ENCODE measurements around the gene IL23R.
A peak's percentile ranks its signal among the peaks of the same experiment; 100 is the strongest.

The IL23R gene

DNA sequence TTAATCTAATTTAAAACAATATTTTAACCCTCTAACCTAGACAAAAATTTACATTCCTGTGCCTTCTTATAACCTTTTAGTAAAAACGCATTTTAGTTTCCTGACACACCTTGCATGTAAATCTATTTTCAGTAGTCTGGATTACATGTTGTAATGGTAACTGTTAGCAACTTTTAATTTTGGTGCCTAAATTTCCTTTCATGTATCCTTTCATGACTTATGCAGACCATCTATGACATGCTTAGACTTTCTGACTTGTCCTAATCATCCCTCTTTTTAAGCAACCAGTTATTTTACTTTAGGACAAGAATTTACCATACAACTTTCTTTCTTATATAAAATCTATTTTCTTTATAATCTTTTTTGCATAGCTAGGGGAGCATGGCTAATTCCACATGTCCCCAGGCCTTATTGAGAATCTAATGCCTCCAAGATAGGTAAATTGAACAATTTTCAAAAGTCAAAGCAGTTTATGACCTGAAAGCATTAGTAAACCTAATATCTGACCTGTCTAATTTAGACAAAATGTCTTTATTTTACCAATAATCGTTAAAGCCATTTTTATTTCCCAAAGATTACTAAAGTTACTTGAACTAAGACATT lies 83.9 kb downstream of the IL23R start:
- no peak for DNase-seq

DNA sequence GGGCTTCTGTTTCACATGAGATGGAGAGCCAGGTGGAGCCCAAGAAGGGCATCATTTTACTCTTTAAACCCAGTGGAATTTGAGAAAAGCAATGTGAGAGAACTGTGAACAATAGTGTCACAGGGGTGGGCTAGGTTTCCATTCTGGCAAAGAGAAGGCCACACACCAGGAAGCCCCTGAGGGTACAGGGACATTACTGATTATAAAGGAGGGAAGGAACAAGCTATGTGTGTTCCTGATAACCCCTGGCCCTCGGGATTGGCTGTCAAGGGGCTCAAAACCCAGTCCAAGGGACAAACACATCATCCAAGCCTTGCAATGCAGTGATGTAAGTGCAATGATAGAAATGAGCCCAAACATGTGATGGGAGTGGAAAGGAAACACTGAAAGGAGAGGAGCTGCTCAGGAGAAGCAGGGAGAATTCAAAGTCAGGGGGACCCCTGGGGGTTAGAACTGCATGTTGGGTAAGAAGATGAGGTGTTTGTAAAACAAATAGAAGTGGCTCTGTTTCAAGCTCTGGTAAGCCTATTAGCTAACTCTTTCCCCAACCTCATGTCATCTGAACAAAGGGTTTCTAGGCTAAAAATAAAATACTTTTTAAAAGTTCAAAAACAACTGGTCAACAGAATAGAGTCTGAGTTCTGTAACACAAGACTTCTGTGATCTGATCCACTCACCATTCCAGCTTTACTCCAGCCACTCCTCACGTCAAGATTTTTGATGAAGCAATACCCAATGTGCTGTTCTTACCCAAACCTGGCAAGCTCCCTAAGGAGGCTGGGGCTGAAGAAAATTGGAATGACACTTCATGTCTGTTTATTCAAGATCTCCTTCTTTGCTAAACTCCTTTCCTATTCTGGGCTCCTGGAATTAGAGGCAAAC lies 90.3 kb downstream of the IL23R start:
- DNase-seq: no peak

DNA sequence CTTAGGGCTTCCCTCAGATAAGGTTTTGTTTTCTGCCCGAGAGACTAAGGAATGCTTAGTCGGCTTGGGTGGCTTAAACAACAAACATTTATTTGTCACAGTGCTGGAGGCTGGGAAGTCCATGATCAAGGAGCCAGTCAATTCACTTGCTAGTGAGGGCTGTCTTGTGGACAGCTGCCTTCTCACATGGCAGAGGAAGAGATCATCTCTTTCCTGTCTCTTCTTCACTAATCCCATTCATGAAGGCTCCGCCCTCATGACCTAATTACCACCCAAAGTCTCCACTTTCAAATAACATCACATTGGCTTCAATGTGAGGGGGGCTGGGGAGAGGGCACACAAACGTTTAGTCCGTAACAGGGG lies 90.9 kb downstream of the IL23R start:
- no peak for DNase-seq

DNA sequence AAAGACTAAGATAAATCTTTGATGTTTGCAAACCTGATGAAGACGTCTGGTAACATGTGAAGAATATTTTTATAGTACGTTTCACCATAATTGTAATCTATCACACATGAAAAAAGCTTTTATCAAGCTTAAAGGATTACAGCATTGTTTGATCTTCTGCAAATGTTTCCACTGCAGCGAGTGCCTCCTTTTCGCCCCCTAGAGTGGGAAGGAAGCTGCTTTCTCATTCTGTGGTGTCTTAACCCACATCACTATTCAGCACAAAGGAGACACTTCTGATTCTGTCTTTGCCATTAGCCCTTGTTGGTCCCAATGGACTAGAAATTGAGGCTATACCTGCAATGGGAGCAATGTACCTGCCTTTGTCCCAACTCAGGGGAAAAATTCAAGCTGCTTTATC lies 95.4 kb downstream of the IL23R start:
- no peak for DNase-seq

DNA sequence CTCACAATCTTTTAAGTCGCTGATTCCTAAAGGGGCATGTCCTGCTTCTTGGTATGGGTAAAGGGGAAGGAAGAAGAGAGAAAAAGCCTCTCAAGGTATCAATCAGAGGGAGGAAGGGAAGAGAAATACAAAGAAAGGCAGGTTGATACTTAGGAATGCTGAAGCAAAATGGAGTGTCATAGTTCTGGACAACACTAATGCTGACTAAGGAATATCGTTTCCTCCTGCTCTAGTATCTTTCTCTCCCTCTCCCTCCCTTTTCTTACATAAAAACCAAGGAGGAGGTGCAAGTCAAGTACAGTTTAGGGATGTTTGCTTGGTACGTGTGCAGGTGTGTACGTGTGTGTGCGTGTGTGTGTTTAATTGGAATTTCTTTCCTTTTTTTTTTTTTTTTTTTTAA lies 96.5 kb downstream of the IL23R start:
- no peak for DNase-seq

DNA sequence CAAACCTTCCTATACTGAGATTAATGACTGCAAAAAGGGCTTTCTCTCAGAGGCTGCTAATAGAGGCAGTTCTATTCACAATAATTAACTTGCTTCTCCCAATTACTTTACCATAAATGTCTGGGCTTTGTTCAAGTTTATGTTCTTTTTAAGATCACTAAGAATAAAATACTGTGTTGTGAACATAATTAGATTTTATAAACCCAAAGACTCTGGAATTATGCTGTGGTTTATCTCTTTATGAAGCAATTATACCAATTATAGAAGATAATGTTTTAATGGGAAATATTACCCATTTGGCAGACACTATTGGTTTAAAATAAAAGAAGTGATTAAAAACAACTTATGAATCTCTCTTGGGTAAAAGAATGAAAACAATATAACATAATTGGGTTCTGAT lies 97.9 kb downstream of the IL23R start:
- no peak for DNase-seq

DNA sequence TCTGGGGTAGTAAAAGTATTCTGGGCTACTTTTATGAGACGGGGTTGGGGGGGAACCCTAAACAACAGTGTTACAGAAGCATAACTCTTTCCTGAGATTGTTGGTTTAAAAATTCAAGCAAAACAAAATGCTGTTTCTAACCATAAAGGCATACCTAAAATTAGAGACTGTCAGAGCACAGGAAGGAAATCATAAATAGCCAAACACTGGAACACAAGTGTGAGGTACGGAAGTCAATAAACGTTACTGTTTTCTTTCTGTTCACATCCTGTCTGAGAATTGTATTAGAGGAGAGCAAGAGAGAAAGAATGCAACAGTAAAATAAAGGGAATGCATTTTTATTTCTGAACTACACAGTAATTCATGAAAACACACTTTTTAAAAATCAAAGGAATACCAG lies 98.6 kb downstream of the IL23R start:
- no peak for DNase-seq

DNA sequence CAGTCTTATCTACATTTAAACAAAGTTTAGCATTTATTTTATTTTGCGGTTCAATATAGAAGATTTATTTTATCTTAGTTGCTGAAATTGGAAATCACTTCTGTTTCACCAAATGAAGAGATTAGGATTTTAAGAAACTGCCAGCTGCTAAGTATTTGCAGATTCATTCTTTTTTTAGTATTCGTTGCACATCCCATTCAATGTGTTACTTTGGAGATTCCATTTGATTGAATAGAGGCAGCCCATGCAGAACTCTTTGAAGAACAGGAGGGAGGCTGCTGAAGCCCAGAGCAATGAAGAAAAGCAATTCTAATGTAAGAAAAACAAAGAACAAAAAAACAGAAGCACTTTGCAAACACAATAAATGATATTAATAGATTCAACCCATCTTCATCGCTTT lies 102.8 kb downstream of the IL23R start:
- no peak for DNase-seq

DNA sequence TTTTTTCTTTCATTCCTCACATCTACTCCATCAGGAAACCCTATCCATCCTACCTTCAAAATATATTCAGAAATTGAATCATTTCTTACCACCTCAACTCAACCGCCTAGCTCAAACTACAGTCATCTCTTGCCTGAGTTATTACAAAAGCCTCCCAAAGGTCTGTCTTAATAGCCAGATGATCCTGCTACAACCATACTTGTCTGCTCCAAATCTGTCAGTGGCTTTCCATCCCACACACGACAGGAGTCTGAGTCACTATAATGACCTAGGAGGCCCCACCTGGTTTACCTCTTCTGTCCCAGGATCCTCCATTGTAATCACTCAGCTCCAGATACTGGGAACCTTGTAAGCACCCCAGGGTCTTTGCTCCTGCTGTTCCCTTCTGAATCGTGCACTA lies 104.3 kb downstream of the IL23R start:
- no peak for DNase-seq

DNA sequence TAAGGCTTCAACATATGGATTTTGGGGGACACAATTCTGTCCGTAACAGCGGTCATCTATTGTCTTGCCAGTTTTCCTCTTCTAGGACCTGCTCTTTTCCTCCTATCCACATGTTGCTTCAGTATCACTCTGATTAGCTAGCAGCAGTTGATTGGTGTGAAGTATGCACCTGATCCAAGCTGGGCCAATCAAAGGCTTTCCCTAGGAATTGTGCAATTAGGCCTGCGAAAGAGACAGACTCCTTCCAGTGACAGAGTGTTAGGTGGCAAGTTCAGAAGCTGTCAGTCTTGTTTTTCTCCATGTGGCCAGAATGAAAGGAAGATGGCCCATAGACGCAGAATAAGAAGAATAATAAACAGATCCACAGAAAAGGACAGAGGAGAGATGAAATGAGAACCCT lies 107.3 kb downstream of the IL23R start:
- DNase-seq: no peak

DNA sequence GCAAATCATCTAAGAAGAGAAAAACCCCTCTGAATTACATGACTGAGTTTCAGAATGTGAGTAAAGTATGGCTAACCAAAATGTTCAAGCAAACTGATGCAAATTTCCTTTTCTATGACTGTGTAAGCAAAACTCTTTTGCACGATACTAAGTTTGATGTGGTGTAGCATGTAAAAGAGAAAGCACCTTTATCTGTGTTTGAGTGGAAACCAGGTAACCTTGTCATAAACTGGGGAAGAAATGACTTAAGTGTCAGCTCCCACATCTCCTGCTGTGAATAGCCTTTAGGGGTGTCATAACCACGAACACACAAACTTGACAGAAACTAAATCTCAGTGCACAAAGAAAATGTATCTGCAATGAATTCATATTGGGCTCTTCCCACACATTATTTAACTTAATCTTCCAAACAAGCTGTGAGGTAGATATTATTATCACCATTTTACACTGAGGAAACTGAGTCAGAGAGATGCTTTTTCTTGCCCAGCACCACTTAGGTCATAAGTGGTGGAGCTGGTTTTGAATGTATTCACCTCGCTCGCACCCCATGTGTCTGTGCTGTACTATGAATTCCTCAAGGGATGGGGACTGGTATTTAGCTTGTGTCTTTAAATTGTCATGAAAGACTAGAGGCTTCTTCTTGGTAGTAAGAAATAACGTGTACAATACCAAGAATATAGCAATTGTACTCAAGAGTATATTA lies 108.5 kb downstream of the IL23R start:
- no peak for DNase-seq

DNA sequence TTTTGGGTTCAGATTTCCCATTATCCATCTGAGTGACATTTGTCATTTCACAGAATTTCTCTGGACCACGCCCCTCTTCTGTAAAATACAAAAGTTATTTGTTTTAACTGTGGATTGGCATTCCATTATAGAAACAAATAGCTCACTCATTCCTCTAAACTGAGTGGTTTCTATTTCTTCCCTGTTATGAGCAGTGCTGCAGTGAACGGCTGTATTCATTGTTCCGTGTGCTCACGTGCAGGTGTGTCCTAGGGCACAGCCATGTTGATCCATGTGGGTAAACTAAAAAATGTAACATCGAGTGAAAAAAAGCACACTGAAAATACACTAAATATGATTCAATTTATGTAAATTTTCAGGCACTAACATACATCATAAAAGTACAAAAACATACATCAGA lies 114.4 kb downstream of the IL23R start:
- no peak for DNase-seq

DNA sequence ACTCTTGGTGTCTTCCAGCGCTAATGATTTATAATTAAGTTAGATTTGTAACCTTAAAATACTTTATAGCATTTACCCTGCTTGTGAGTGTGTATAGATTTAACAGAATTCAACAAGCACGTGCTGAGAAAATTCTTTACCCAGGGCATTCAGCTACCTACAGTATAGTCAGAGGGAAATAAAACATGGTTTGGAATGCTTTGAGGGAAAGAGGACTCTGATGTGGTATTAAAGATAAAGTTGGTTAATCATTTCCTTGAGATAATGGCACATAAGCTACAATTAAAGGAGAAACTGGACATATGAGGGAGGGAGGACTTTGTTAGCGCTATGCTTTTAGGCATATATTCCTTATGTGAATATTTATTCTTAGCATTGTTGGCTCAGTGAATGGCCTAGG lies 115.0 kb downstream of the IL23R start:
- no peak for DNase-seq

DNA sequence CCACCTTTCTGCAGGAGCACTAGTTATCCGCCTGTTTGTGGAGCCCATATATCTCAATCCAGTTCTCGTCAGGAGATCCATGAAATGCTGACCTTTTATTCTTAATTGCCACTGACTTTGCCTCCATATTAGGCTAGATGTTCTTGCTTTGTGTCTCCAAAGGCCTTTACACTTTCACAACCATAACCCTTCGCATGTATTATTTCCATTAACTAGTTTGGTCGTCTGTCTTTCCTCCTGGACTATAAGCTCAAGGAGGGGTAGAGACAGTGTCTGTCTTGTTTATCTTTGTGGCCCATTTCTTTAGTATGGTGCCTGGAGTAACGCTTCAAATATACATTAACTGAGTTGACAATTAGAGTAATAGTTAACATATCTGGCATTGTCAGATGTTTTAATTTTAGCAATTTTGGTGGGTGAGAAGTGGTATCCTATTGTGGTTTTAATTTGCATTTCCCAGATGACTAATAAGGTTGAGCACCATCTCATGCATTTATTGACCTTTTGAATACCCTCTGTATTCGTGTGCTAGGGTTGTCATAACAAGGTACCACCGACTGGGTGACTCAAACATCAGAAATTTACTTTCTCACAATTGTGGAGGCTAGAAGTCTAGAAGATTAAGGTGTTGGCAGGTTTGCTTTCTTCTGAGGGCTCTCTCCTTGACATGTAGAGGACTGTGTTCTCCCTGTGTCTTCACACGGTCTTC lies 119.7 kb downstream of the IL23R start:
- no peak for DNase-seq

DNA sequence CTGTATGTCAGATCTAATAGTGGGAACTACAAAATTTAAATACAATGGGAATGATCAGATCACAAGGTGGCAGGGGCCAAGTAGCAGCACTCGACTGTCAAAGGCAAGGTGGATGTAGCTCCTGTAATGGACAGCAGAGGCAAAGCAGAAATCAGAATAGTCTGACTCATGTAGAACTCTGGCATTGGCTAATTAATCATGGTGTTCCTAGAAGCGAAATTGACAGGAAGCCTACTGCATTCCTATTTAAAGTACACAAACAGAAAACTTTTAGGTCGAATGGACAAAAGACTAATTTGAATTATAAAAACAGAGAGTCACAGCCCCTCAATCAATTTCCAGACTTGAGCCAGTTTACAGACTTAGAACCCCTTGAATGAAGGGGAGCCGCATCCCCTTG lies 124.0 kb downstream of the IL23R start:
- DNase-seq: no peak

DNA sequence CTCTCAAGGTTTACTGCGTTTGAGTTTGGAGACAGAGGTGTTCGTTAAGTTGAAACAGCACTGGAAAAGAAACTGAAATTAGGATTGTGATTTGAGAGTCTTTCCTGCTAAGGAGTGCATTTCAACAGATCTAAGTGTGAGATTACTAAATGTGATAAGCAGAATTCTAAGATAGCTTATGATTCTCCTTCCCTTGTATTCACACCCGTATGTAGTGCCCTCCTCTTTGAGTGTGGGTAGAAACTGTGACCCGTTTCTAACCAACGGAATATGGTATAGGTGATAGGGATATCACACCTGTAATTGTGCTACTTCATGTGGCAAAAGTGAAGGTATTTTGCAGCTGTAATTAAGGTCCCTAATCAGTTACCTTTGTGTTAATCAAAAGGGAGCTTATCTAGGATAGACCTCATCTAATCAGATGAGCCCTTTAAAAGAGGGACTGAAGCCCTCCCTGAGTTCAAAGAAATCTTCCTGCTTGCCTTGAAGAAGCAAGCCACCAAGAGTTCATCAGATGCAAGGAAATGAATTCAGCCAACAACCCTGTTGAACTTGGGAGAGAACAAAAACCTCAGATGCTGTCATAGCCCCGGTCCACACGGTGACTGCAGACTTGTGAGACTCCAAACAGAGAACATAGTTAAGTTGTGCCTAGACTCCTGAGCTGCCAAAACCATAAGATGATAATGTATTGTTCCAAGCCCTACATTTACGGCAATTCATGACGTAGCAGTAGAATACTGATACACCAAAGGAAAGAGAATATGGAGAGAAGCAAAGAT lies 128.8 kb downstream of the IL23R start:
- DNase-seq: no peak

DNA sequence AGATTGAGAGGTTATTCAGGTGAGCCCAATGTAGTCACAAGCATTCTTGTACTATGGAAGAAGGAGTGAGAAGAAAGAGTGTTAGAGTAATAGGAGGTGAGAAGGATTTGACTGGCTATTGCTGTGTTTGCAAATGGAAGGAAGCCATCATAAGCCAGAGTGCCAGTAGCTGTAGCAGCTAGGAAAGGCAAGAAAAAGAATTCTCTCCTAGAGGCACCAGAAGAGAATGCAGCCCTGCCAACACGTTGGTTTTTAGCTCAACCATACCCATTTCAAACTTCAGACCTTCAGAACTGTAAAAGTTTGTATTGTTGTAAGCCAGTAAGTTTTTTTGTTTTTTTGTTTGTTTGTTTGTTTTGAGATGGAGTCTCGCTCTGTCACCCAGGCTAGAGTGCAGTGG lies 132.5 kb downstream of the IL23R start:
- DNase-seq: no peak

DNA sequence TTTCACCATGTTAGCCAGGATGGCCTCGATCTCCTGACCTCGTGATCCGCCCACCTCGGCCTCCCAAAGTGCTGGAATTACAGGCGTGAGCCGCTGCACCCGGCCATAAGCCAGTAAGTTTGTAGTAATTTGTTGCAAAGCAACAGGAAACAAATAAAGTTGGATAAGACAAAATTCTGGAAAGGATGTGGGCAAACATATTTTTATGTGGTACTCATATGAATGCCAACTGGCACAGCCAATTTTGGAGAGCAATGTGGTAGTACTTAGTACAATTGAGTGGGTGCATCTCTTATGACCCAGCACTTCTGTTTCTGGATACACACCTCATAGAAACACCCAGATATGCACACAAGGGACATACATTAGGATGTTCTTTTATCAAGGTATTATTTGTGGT lies 133.0 kb downstream of the IL23R start:
- DNase-seq: no peak

DNA sequence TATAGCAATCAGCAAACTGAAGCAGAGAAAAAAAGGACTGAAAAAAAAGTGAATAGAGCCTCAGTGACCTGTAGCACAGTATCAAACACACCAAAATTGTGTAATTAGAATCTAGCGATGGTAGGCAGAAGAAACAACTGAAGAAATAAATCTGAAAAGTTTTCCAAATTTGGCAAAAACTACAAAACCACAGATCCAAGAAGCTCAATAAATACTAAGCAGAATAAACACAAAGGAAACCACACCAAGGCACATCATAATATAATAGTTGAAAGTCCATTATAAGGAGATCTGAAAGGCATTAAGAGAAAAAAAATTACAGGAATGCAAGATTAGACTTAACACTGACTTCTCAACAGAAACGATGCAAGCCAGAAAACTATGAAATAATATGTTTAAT lies 134.3 kb downstream of the IL23R start:
- DNase-seq: peak; percentile 22

DNA sequence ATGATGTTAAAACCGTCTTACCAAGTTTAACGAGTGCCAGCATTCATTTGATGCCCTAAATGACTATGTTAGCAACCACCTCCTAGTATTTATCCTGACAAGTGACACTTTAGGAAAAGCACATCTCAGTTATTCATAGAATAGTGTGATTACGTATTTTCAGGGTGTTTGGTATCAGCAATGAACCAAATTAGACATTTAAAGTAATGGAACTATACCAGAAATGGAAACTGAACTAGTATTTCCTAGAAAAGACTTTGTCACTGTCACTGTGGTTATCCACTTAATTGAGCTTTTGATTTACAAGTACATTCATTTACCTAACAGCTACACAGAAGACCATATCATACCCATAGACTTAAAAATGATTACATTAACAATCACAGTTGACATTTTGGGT lies 137.8 kb downstream of the IL23R start:
- DNase-seq: no peak

DNA sequence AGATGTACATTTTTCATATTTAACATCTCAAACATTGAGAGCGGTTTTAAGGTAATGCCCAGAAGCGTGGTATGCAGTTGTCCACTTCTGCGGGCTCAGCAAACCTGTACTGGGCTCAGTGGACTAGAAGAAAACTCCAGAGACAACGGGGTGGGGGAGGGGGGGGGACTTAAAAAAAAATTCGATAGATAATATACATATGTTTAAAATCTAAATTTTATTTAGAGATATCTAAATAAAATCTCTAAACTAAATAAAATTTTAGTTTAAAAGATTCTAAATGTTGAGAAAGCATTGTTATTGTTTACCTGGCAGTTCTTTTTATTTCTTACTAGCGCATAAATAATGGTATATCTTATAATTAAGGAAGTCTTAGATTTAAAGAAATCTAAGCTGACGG lies 140.3 kb downstream of the IL23R start:
- no peak for DNase-seq

DNA sequence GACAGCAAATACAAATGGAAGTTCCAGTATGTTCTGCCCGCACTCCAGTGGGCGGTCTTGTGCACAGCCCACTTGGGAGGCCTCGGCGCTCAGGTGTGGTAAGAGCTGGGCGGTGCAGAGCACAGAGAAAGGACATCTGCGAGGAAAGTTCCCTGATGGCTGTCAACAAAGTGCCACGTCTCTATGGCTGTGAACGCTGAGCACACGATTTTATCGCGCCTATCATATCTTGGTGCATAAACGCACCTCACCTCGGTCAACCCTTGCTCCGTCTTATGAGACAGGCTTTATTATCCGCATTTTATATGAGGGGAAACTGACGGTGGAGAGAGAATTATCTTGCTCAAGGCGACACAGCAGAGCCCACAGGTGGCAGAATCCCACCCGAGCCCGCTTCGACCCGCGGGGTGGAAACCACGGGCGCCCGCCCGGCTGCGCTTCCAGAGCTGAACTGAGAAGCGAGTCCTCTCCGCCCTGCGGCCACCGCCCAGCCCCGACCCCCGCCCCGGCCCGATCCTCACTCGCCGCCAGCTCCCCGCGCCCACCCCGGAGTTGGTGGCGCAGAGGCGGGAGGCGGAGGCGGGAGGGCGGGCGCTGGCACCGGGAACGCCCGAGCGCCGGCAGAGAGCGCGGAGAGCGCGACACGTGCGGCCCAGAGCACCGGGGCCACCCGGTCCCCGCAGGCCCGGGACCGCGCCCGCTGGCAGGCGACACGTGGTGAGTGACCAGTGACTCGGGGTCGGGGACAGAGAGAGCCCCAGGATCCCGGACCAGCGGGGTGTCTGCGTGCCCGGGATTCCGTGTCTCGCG lies 141.2 kb downstream of the IL23R start, which contains the start of gene IL12RB2:
Gene IL12RB2 (plus strand): TSS at position 623 of the 810 bp plus-strand sequence. CDS start 12,496 bp downstream, outside the sequence.
- DNase-seq: no peak

Measured in fibroblast of upper back skin (primary cell).